GM12891 (cell line): Measurements from ENCODE around the gene S100A5.
"Not testable (repeated sequence)": the region's sequence is repeated elsewhere in the genome, so short reads cannot be mapped to it uniquely, and the experiment has no call there.

Experiments used
- DNase-seq: peaks from one replicate; pipeline ENCODE4 v3.0.0; 2011; ENCODE audit warnings: low spot score; ENCODE audit not compliant: insufficient read length
- FAIRE-seq: peaks from 2 replicates; lab custom pipeline; 2011; peaks lifted over from hg19 to GRCh38; lab: Jason Lieb, UNC
- PAX5 ChIP-seq: IDR thresholded peaks from 2 replicates; pipeline ENCODE4 v1.6.1; 2011; ENCODE audit warnings: low read length, moderate library complexity, mild to moderate bottlenecking; ENCODE audit not compliant: insufficient read depth, severe bottlenecking
- POLR2A ChIP-seq: IDR thresholded peaks from 2 replicates; pipeline ENCODE4 v1.6.1; 2011; ENCODE audit warnings: low read depth, low read length, control low read depth
- POLR2AphosphoS5 ChIP-seq: IDR thresholded peaks from 2 replicates; pipeline ENCODE4 v1.6.1; 2011; ENCODE audit warnings: low read depth, low read length, control low read depth
- POU2F2 ChIP-seq: IDR thresholded peaks from 2 replicates; pipeline ENCODE4 v1.6.1; 2011; ENCODE audit warnings: low read depth, mild to moderate bottlenecking, control low read depth, low read length, moderate library complexity
- SPI1 ChIP-seq: IDR thresholded peaks from 2 replicates; pipeline ENCODE4 v1.6.1; 2011; ENCODE audit warnings: low read depth, low read length, control low read depth
- TAF1 ChIP-seq: IDR thresholded peaks from 2 replicates; pipeline ENCODE4 v1.6.1; 2011; ENCODE audit warnings: low read depth, low read length, control low read depth

The S100A5 gene

DNA sequence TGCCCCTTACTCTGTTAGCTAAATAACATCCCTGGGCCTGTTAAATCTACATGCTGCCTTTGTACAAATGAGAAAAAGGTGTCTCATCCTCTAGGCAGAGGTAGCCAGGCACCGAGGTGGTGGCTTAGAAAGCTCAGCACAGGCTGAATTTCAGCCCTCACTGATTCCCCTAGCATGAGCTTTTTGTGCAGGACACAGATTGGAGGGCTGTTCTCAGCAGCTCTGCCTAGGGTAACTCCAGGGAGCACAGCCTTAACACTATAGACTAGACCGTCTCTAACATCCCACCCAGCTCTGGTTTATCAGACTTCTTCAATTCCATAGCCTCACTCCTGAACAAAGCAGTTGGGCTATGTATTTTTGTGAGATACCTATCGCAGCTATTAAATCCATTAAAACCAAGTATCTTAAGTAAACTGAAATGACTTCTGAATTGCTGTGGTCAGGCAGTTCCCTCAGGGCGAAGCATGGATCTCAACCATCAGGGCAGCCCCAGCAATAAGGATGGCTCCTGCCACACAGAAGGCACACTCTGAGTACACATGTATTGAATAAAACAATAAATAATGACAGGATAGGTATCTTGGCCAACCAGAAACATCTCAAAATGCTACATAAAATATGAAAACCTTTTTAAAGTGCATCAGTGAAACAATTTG is 19.8 kb downstream of the S100A5 start:
- TF ChIP-seq PAX5 (no peak), TAF1 (no peak), SPI1 (no peak), POLR2A (no peak), POLR2AphosphoS5 (no peak), POU2F2 (no peak)
- FAIRE-seq (no peak), DNase-seq (no peak)

- not testable (repeated sequence) for DNase-seq, FAIRE-seq
These were observed 20.5 kb downstream of the S100A5 start for GRCh38 chr1:153520137-153520691.

- DNase-seq (no peak), FAIRE-seq (no peak)
- TF ChIP-seq PAX5 (no peak), SPI1 (no peak), POLR2A (no peak), POU2F2 (no peak), TAF1 (no peak)
These were observed 21.5 kb downstream of the S100A5 start for GRCh38 chr1:153519242-153519641.

DNA sequence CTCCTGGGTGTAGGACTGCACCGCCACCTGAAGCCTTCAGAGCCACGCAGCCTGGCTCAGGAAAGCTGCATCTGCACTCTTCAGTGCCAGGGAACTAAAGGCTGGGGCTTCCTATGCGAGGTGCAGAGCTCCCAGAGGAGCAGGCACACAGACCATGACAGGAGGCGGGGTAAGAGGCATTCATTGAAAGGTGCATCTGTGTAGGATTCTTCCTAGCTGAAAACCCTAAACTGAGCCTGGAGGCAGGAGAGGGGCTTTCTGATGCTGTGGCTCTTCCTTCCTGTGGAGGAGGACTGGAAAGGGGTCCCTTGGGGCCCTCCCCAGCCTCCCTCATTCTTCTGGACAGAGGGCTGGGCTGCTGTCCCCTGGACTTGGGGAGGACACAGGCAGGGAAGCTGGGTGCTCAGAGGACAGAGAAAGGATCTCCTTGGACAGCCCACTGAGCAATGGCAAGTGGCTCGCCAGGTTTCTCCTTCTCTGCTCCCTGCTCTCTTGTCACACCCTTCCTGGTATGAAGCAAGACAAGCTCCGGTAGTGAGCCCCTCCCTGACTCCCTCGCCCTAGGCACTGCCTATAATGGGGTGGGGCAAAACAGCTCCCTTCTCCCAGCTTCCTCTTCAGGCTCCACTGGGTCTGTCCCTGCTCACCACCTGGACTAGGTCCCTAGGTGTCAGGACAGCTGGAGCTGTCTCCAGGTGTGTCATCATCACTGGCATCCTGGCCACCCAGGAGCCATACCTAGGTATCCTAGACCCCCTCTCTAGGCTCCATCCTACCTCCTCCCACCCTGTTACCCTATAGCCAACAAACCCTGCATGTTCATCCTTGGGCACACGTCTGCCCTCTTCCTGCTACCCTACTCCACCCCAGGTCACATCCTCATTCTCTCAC is 25.0 kb downstream of the S100A5 start:
- DNase-seq (no peak), FAIRE-seq (no peak)
- no peak for TF ChIP-seq SPI1
- no peak for TF ChIP-seq POLR2A
- TF ChIP-seq POU2F2, result no peak
- TF ChIP-seq PAX5, result no peak
- no peak for TF ChIP-seq POLR2AphosphoS5
- TF ChIP-seq TAF1, result no peak

GRCh38 chr1:153513666-153514065 is 27.1 kb downstream of the S100A5 start:
- FAIRE-seq, result no peak
- DNase-seq, result no peak
- TF ChIP-seq POLR2AphosphoS5 (no peak), POLR2A (no peak), TAF1 (no peak), PAX5 (no peak), POU2F2 (no peak), SPI1 (no peak)

DNA sequence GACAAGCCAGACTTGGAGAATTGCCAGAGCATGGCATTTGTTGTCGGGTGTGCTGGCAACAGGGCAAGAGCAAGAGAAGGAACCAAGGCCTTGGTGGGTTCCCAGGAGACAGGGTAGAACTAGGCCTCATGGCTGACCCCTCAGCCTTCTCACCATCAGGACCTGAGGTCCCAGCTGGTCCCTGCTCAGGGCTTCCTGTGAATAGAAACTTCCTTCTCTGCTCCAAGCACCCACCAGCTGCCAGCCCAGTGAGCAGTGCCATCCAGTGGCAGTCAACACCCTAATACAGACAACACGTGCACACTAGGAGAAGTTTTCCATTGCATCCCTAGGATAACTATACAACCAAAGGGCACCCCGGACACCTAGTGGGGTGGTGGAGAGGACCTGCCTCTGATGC is 27.7 kb downstream of the S100A5 start:
- no peak for TF ChIP-seq TAF1
- no peak for TF ChIP-seq POLR2A
- no peak for TF ChIP-seq PAX5
- TF ChIP-seq SPI1, result no peak
- TF ChIP-seq POU2F2, result no peak
- TF ChIP-seq POLR2AphosphoS5, result no peak
- DNase-seq, result no peak
- no peak for FAIRE-seq

DNA sequence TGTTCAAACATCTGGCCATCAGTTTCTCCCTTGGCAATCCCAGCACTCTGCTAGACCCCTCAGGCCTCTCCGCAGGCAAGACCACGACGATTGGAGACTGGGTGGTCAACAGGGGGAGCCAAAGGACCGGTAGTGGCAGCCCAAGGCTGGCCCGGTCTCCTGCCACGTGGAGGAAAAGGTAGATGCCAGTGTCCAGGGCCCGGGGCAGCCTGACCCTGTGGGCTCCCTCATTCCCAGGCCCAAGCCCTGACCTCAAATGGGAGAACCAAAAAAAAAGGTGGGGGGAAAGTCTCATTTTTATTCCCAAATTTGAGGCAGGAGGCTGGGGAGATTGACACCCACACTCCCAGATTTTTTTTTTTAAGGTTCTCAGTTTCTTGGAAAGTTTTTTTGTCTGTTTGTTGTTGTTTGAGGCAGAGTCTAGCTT is 29.7 kb downstream of the S100A5 start:
- DNase-seq (peak; percentile 72), FAIRE-seq (peak; percentile 88)
- TF ChIP-seq POU2F2 (no peak), POLR2A (no peak), SPI1 (no peak)

DNA sequence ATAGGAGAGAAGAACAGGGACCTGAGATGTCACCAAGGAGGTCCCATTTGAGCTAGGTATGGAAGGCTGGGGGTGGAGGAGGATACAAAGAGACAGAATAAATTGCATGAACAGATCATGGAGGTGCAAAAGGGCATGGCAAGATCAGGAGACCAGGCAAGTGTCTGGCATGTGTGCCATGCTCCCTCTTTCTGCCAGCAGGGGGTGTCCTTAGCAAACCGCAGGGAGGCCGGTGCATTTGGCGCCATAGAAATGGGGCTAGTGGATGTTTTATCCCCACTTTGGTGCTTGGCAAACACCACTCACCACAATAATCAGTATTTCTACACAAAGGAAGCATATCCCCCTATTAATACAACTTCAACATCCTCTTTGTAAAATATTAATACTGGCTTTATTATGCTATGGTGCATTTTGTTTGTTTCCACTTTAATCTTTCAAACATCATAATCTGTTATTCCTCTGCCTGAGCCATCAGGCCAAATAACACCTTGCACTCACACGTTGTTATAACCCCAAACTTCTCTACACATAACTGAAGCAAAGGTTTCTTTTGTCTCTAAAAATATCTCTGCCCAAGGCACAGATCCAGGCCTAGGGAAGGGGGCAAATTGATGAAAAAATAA is 30.9 kb downstream of the S100A5 start:
- no peak for DNase-seq
- TF ChIP-seq SPI1 (no peak), PAX5 (no peak), POLR2A (no peak), POU2F2 (no peak), TAF1 (no peak), POLR2AphosphoS5 (no peak)
- peak; percentile 41 for FAIRE-seq

DNA sequence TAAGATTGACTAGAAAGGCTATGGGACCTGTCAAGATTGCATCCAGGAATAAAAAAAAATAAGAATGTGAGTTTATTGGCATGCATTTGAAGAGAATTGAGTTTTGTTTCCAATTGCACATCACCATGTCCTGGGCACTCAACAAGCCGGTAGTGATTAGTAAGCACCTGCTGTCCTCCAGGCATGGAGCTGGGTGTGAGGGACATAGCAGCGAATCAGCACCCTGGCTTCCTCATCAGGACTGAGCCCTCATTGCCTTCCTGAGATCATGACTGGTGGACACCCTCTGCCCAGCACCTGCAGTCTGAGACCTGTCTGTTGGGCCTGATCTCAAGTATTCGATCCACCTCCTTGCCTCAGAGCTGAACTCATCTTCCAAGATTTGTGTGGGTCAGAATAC is 31.7 kb downstream of the S100A5 start:
- DNase-seq, result no peak
- no peak for FAIRE-seq
- TF ChIP-seq POLR2AphosphoS5 (no peak), PAX5 (no peak), POU2F2 (no peak), SPI1 (no peak), POLR2A (no peak), TAF1 (no peak)

DNA sequence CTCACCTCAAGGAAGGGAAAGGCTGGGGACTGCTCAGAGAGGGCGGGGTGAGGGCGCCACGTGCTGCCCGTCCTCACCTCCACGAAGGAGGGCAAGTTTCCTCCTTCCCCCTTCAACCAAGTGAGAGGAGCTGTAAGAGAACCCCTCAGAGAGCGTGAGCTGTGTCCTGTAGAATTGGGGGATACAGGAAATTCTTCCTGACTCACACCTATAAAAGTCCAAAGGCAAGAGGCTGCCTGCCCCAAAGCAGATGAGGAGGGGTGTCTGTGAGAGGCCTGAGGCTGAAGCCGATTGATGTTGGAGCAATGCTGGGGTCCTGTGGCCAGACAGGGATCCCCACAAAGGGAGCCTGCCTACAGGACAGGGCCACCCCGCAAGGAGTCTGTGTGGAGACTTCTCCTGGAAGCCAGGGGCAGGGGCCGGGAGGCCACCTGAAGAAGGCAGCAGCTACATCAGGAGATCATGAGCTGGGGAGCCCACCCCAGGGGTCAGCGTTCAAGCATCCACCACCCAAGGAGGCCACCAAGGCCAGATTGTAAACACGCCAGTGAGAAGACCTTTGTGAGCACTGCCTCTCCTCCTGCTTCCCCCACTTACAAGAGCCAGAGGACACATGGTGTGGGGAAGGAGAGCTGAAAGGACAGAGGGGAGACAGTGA is 32.7 kb downstream of the S100A5 start:
- TF ChIP-seq PAX5 (no peak), SPI1 (no peak), POU2F2 (no peak), POLR2AphosphoS5 (no peak), TAF1 (no peak), POLR2A (no peak)
- DNase-seq, result no peak
- FAIRE-seq, result no peak
